HepG2 (cell line): ENCODE data around the gene CIAO2B. TPM values are rescaled to one million over a fixed set of nuclear protein-coding genes. Genes with fewer than 3 reads are reported as not detected.

ENCODE experiments used
- ARID5B ChIP-seq: IDR thresholded peaks from 2 replicates; pipeline ENCODE4 v1.4.0; 2020; ENCODE audit warnings: mild to moderate bottlenecking, missing genetic modification reagents
- ATF2 ChIP-seq: sonication (generic); formaldehyde crosslinking; IDR thresholded peaks from 2 replicates; pipeline ENCODE4 v1.4.0; 2020; ENCODE audit warnings: missing genetic modification reagents
- CHCHD3 ChIP-seq: sonication (generic); formaldehyde crosslinking; IDR thresholded peaks from 2 replicates; pipeline ENCODE4 v1.8.0; 2022; ENCODE audit warnings: mild to moderate bottlenecking, missing genetic modification reagents, moderate library complexity
- CHD2 ChIP-seq: IDR thresholded peaks from 2 replicates; pipeline ENCODE4 v1.6.1; 2011; ENCODE audit warnings: low read depth, low read length, improper control_type of control experiment
- IRF2 ChIP-seq: IDR thresholded peaks from 2 replicates; pipeline ENCODE4 v1.6.1; 2018; ENCODE audit warnings: missing genetic modification reagents, missing compliant biosample characterization
- JUND ChIP-seq: sonication (generic); formaldehyde crosslinking; IDR thresholded peaks from 2 replicates; pipeline ENCODE4 v1.8.0; 2022; ENCODE audit warnings: mild to moderate bottlenecking, missing genetic modification reagents
- KDM2A ChIP-seq: sonication (generic); formaldehyde crosslinking; IDR thresholded peaks from 2 replicates; pipeline ENCODE4 v1.4.0; 2020; ENCODE audit warnings: low read depth, missing genetic modification reagents, borderline replicate concordance
- MEIS1 ChIP-seq: sonication (generic); formaldehyde crosslinking; IDR thresholded peaks from 2 replicates; pipeline ENCODE4 v1.9.0; 2021; ENCODE audit warnings: mild to moderate bottlenecking, missing genetic modification reagents, moderate library complexity, borderline replicate concordance
- MIER3 ChIP-seq: IDR thresholded peaks from 2 replicates; pipeline ENCODE4 v1.6.1; 2016; ENCODE audit warnings: missing compliant biosample characterization, borderline replicate concordance
- NFIC ChIP-seq: IDR thresholded peaks from 2 replicates; pipeline ENCODE4 v1.6.1; 2012; ENCODE audit warnings: mild to moderate bottlenecking, low read length, inconsistent platforms
- PAX8 ChIP-seq: sonication (generic); formaldehyde crosslinking; IDR thresholded peaks from 2 replicates; pipeline ENCODE4 v1.8.0; 2022; ENCODE audit warnings: mild to moderate bottlenecking, missing genetic modification reagents, borderline replicate concordance
- POGZ ChIP-seq: sonication (generic); formaldehyde crosslinking; IDR thresholded peaks from 2 replicates; pipeline ENCODE4 v1.4.0; 2020; ENCODE audit warnings: mild to moderate bottlenecking, missing genetic modification reagents
- SP2 ChIP-seq: sonication (generic); formaldehyde crosslinking; IDR thresholded peaks from 2 replicates; pipeline ENCODE4 v1.5.1; 2020; ENCODE audit warnings: mild to moderate bottlenecking, missing genetic modification reagents
- TGIF2 ChIP-seq: IDR thresholded peaks from 2 replicates; pipeline ENCODE4 v1.6.1; 2016; ENCODE audit warnings: control low read depth, missing compliant biosample characterization
- ZNF24 ChIP-seq: fragments of 450-650 bp; IDR thresholded peaks from 2 replicates; pipeline ENCODE4 v1.6.1; 2017; ENCODE audit warnings: antibody characterized with exemption, mild to moderate bottlenecking
- ZNF281 ChIP-seq: sonication (generic); formaldehyde crosslinking; IDR thresholded peaks from 2 replicates; pipeline ENCODE4 v1.4.0; 2020; ENCODE audit warnings: missing genetic modification reagents, borderline replicate concordance
- ZNF546 ChIP-seq: sonication (generic); formaldehyde crosslinking; conservative IDR thresholded peaks from 2 replicates; pipeline ENCODE4 v1.8.1; 2023; ENCODE audit warnings: mild to moderate bottlenecking, missing genetic modification reagents
- ZNF547 ChIP-seq: sonication (generic); formaldehyde crosslinking; IDR thresholded peaks from 2 replicates; pipeline ENCODE4 v1.5.1; 2020; ENCODE audit warnings: mild to moderate bottlenecking, missing genetic modification reagents
- ZNF562 ChIP-seq: sonication (generic); formaldehyde crosslinking; IDR thresholded peaks from 2 replicates; pipeline ENCODE4 v1.8.0; 2022; ENCODE audit warnings: missing genetic modification reagents, borderline replicate concordance
- ZNF564 ChIP-seq: sonication (generic); formaldehyde crosslinking; IDR thresholded peaks from 2 replicates; pipeline ENCODE4 v1.8.1; 2023; ENCODE audit warnings: mild to moderate bottlenecking, missing genetic modification reagents
- ZNF580 ChIP-seq: IDR thresholded peaks from 2 replicates; pipeline ENCODE4 v1.6.1; 2016; ENCODE audit warnings: low read depth, borderline replicate concordance
- ZNF839 ChIP-seq: sonication (generic); formaldehyde crosslinking; IDR thresholded peaks from 2 replicates; pipeline ENCODE4 v1.4.0; 2020; ENCODE audit warnings: missing genetic modification reagents, mild to moderate bottlenecking, borderline replicate concordance
- polyA plus RNA-seq, 8 experiments: library from polyadenylated mRNA; depleted of rRNA in 3 of 8; stranded (reverse) in 7 of 8; unstranded in 1 of 8; fragments of >200 nt; fragmentation: Illumina TruSeq in 4 of 8; extraction: Trizol in 4 of 8; gene quantifications; 2 replicates each; pipeline versions ENCODE4 v1.2.1 to v1.2.3, GENCODE V29; 2011 to 2016; ENCODE audit warnings: low read depth in 4 of 8, missing spikeins in 1 of 8, mixed read lengths in 1 of 8; ENCODE audit not compliant: insufficient read depth in 1 of 8
- total RNA-seq, 5 experiments: library from RNA; depleted of rRNA; stranded (reverse); fragments of >200 nt; fragmentation: Illumina TruSeq; extraction: Trizol; gene quantifications; 2 replicates each; pipeline ENCODE4 v1.2.3, GENCODE V29; 2016; ENCODE audit warnings: low read depth in 1 of 5

CIAO2B gene
- total and polyA plus RNA-seq, 2 of the 13 experiments (the other 11 are each of a cell fraction or from before 2014, with no cell fraction given) = 157 to 293 TPM

GRCh38 chr16:66899945-66900710 is 34.1 kb downstream of the CIAO2B start (continued):
- TF ChIP-seq ZNF580 (CRISPR knock-in tag) (0 out of 2 replicates have a peak, but pooled peaks have one; percentile 7), ZNF547 (CRISPR knock-in tag) (0 out of 2 replicates have a peak, but pooled peaks have one; percentile 9), MIER3 (CRISPR knock-in tag) (no peak; the same call in 1 of the 2 replicates), CHD2 (peak; percentile 46; the same call in 1 of the 2 replicates), ATF2 (peak; percentile 67; the same call in 1 of the 2 replicates), KDM2A (CRISPR knock-in tag) (peak; percentile 37; the same call in 1 of the 2 replicates), POGZ (CRISPR knock-in tag) (no peak), ARID5B (CRISPR knock-in tag) (peak; percentile 52), ZNF839 (no peak), JUND (CRISPR knock-in tag) (peak; percentile 74; the same call in 1 of the 2 replicates), NFIC (peak; percentile 79; the same call in 1 of the 2 replicates), TGIF2 (no peak), PAX8 (CRISPR knock-in tag) (0 out of 2 replicates have a peak, but pooled peaks have one; percentile 37), IRF2 (no peak), ZNF564 (CRISPR knock-in tag) (no peak), ZNF281 (peak; percentile 98), MEIS1 (CRISPR knock-in tag) (no peak), SP2 (CRISPR knock-in tag) (no peak), ZNF24 (no peak), ZNF562 (CRISPR knock-in tag) (no peak), CHCHD3 (CRISPR knock-in tag) (no peak), ZNF546 (CRISPR knock-in tag) (no peak)
